Activated CD4-positive, CD25-positive, alpha-beta regulatory T cell (primary cell): ENCODE measurements around the gene CISH.

ENCODE experiments used
- DNase-seq, 4 experiments: peaks; one replicate each; lab custom pipeline; 2025; lab: John Stamatoyannopoulos, UW

The CISH gene

GRCh38 chr3:50571486-50571885 lies 40.1 kb downstream of the CISH start:
- DNase-seq = no peak

GRCh38 chr3:50570508-50571279 lies 40.9 kb downstream of the CISH start:
- DNase-seq = no peak

- DNase-seq = peak; percentile 83 to 90 (median 88)
Measured at GRCh38 chr3:50568947-50569749, 42.4 kb downstream of the CISH start, which contains the start of gene HEMK1. TSS of gene HEMK1 (plus strand) at chr3:50569522. CDS start at chr3:50571105, 1,583 bp downstream.

- DNase-seq = peak; percentile 87 to 90 (median 90)
Measured at GRCh38 chr3:50567386-50568167, 44.0 kb downstream of the CISH start, which contains the start of gene C3orf18. TSS of gene C3orf18 (minus strand) at chr3:50567747. CDS start at chr3:50565699, 2,048 bp downstream.

- DNase-seq = no peak
Measured at GRCh38 chr3:50567011-50567385, 44.6 kb downstream of the CISH start.

GRCh38 chr3:50564321-50564720 lies 47.3 kb downstream of the CISH start:
- no peak for DNase-seq

- DNase-seq = no peak
Measured at GRCh38 chr3:50563867-50564266, 47.7 kb downstream of the CISH start.

GRCh38 chr3:50562861-50563260 lies 48.7 kb downstream of the CISH start:
- no peak for DNase-seq

- no peak for DNase-seq
Measured at GRCh38 chr3:50559702-50560101, 51.9 kb downstream of the CISH start.

GRCh38 chr3:50557915-50558314 lies 53.7 kb downstream of the CISH start:
- DNase-seq = no peak

- DNase-seq = no peak
Measured at GRCh38 chr3:50557106-50557505, 54.5 kb downstream of the CISH start.
